HG03039 (cell line): ENCODE data around the gene MAB21L3.
"Not testable (repeated sequence)": the region's sequence is repeated elsewhere in the genome, so short reads cannot be mapped to it uniquely, and the experiment has no call there.

ENCODE experiments used
- ATAC-seq: cut with Tn5 transposase; IDR thresholded peaks from one replicate; pipeline ENCODE4 v1.9.1; 2021; ENCODE audit warnings: mild to moderate bottlenecking, moderate library complexity; ENCODE audit not compliant: unreplicated experiment

MAB21L3 gene

DNA sequence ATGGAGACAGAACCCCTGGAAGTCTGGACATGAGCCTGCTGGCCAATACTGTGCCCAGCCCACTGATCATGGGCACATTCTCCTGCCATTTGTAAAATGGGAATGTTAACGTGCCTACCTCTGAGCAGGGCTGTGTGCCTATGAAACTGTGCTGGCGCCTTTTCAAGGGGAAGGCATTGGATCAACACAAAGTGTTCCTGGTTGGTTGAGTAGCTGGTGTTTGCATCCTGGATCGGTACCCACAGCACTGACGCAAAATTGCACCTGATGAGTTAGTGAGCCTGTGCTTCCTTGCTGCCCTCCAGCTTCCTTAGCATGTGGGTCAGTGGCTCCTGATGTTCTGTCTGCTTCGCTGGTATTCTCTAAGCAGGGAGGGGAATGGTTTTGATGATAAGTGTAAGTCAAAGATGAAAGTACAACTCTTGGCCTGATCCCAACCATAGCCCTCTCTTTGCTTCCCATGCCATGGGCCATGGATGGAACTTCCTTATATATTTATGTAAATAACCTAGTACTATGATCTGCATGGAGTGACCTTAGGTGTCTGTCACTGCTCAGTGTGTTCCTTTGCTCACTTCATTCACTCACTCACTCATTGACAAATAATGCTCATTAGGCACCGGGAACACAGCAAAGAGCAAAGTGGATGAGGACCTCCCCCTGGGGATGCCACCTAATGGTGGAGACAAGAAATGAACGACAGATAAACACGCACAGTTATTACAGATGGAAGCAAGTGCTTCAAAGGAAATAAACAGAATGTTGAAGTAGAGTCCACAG is 22.7 kb downstream of the MAB21L3 start:
- no peak for ATAC-seq

DNA sequence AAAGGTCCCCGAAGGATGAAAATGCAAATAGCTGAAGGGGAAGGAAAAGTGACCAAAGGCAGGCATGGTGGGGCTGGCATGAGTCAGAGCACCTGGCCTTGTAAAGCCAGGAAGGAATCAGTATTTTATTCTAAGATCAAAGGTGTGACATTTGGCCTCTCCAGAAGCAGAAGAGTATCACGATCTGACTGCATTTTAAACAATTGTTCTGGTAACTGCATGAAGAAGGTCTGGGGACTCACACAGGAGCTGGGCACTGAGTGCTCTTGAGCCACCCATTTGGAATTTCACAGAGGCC is 23.2 kb downstream of the MAB21L3 start:
- ATAC-seq, result no peak

DNA sequence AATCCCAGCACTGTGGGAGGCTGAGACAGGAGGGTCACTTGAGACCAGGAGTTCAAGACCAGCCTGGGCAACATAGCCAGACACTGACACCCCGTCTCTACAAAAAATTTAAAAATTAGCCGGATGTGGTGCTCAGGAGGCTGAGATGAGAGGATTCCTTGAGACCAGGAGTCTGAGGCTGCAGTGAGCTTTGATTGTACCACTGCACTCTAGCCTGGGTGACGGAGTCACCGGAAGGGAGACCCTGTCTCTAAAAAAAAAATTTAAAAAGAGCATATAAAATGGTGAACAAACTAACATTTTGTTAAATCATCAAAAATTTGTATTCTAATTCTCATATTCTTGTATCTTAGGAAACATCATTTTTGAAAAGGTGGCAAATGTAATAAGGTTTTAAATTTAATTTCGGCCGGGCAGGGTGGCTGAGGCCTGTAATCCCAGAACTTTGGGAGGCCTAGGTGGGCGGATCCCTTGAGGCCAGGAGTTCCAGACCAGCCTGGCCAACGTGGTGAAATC is 27.1 kb downstream of the MAB21L3 start:
- ATAC-seq, result no peak

DNA sequence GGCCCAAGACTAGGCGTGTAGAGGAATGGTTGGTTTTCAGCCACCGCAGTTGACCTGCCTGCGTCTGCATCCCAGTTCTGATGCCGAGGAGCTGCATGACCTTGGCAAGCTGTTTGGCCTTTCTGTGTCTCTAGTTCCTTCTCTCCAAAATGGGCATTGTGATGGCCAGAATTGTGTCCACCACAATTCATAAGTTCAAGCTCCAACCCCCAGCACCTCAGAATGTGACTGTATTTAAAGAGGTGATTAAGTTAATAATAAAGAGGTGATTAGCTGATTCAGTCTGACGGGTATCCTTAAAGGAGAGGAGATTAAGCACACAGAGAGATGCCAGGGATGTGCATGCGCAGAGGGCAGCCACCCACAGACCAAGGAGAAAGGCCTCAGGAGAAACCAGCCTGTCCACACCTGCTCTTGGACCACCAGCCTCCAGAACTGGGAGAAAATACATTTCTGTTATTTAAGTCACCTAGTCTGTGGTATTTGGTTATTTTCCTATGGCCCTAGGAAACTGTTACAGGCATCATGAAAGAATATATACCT is 28.5 kb downstream of the MAB21L3 start:
- ATAC-seq, result no peak

- no peak for ATAC-seq
Measured at GRCh38 chr1:116144151-116144550, 33.0 kb downstream of the MAB21L3 start.

GRCh38 chr1:116146447-116147113 is 35.4 kb downstream of the MAB21L3 start:
- ATAC-seq, result not testable (repeated sequence)

GRCh38 chr1:116147114-116147510 is 35.9 kb downstream of the MAB21L3 start:
- ATAC-seq, result no peak

GRCh38 chr1:116147972-116148371 is 36.8 kb downstream of the MAB21L3 start:
- no peak for ATAC-seq

DNA sequence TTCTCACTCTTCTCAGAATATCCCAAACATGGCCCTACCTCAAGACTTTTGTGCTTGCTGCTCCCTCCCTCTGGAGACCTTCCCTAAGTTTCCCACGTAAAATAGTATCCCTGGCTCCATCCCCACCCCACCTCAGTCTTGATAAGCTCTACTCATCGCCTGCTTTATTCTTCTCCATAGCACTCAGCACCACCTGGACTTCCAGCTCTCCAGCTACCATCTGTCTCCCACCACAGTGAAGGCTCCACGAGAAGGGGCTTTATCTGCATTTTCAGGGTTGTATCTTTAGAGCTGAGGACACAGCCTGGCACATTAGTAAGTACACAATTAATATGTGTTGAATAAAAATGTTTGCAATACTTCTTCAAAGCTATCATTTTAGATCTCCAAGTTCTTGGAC is 37.8 kb downstream of the MAB21L3 start:
- ATAC-seq, result no peak

- no peak for ATAC-seq
Measured at GRCh38 chr1:116150368-116150767, 39.2 kb downstream of the MAB21L3 start.

- peak; percentile 94 for ATAC-seq
Measured at GRCh38 chr1:116151739-116152576, 40.8 kb downstream of the MAB21L3 start.

GRCh38 chr1:116152577-116152943 is 41.4 kb downstream of the MAB21L3 start:
- ATAC-seq, result no peak

- no peak for ATAC-seq
Measured at GRCh38 chr1:116152950-116153691, 41.9 kb downstream of the MAB21L3 start.

DNA sequence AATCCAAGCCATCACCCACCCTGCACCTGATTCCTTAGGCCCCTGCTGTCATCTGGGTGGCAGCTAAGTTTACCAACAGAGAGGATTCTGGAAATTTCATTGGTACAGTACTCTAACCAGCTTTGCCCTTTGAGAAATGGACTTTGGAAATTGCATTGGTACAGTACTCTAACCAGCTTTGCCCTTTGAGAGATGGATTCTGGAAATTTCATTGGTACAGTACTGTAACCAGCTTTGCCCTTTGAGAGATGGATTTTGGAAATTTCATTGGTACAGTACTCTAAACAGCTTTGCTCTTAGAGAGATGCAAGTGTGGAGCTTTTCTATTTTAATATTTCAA is 42.5 kb downstream of the MAB21L3 start:
- no peak for ATAC-seq

- ATAC-seq, result no peak
Measured at GRCh38 chr1:116154536-116154935, 43.3 kb downstream of the MAB21L3 start.

DNA sequence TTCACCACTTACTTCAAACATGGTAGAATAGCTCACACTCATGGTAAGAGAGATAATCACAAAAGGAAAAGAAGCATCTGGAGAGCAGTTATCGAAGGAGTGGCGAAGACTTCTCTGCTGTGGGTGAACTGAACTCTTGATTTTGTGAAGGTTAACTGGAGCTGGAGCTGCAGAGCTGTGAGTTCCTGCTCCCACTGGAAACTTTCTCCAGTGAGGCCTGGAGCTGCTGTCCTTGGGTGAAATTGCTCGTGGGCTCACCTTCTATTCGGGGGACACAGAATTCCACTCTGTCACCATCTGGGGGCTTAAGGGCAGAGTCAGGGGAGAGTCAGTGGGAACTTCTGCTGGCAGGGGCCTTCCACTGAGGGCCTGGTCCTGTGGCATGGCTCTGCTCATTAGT is 45.9 kb downstream of the MAB21L3 start:
- no peak for ATAC-seq

- no peak for ATAC-seq
Measured at GRCh38 chr1:116159177-116159576, 48.0 kb downstream of the MAB21L3 start.

DNA sequence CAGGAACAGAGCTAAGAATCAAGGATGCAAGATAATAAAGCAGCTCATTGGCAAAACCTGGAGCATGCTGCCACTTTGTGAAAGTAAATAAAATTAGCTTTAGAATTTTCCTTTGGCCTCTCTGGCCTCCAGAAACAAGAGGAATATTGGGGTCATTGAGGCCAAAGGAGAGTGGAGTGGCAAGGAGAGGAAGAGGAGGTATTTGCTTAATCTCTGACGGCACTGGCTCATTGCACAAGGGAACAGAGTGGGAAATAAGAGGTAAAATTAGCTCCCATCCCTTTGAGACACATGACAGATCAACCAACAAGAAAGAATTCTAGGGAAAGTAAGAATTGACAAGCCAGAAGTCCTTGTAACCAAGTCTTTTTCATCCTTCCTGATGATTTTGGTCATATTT is 48.4 kb downstream of the MAB21L3 start:
- ATAC-seq, result no peak

DNA sequence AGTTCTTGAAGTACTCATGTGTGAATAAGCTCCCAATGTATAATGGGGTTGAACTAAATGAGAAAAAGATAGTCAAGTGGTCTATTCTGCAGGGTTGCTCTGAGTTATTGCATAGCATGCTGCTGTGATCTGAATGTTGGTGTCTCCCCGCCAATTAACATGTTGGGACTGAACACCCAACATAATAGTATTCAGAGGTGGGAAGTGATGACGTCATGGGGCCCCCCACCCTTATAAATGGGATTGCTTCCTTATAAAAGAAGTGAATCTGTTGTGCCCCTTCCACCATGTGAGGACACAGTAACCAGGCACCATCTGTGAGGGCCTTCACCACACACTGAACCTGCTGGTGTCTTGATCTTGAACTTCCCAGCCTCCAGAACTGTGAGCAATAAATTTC is 50.2 kb downstream of the MAB21L3 start:
- no peak for ATAC-seq

DNA sequence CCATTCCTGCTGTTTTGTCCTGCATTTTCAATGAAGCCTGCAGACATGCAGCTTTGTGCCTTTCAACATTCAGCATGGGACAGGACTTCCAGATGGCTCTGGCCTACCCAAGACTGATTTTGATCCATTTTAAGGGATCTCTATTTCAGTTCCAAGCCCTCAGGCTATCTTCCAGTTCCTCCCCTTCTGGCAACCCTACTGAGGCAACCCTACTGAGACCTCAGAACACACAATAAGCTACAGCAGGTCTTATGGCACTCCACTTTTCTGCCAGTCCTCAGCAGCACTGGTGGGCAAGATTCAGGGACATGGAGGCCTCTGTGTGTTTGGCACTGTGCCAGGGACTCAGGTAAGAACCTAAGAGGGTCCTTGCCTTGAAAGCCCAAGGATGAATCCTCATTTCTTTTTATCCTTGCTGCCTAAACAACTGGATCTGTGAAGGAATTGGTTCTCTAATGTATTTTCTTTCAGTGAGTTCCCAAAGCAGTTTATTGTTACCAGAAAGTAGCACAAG is 50.7 kb downstream of the MAB21L3 start:
- no peak for ATAC-seq

GRCh38 chr1:116163533-116163932 is 52.3 kb downstream of the MAB21L3 start:
- no peak for ATAC-seq
